SU-DHL-6 (cell line): ENCODE measurements around the gene UBE2E1.
A peak's percentile ranks its signal among the peaks of the same experiment; 100 is the strongest.

ENCODE experiments used
- H2AFZ ChIP-seq: fragments of 200-600 bp; sonication (generic); 2 replicates; pipeline ENCODE4 v1.6.1; 2014; ENCODE audit warnings: low read depth, mild to moderate bottlenecking, moderate library complexity, mixed read lengths, antibody characterized with exemption, low read length; ENCODE audit not compliant: severe bottlenecking
- H3F3A ChIP-seq: fragments of 200-600 bp; shearing (Covaris generic); 2 replicates; pipeline ENCODE4 v1.6.0; 2016; ENCODE audit warnings: antibody characterized with exemption, mild to moderate bottlenecking; ENCODE audit not compliant: insufficient read depth
- H3K27ac ChIP-seq: fragments of 200-600 bp; sonication (generic); 2 replicates; pipeline ENCODE4 v1.5.1; 2016; ENCODE audit warnings: low read depth, mild to moderate bottlenecking, low read length, moderate library complexity, mixed read lengths
- H3K27me3 ChIP-seq: fragments of 200-600 bp; sonication (generic), shearing (Covaris generic); 2 replicates; pipeline ENCODE4 v1.6.0; 2014; ENCODE audit warnings: mild to moderate bottlenecking, low read length
- H3K36me3 ChIP-seq: fragments of 200-600 bp; sonication (generic); 2 replicates; pipeline ENCODE4 v1.6.1; 2014; ENCODE audit warnings: mild to moderate bottlenecking, low read length, mixed read lengths
- H3K4me2 ChIP-seq: fragments of 300-600, 200-600 bp; shearing (Covaris generic), sonication (generic); 2 replicates; pipeline ENCODE4 v1.6.0; 2014; ENCODE audit warnings: low read length, low read depth, mild to moderate bottlenecking; ENCODE audit not compliant: poor library complexity, severe bottlenecking
- H3K4me3 ChIP-seq: fragments of 200-600 bp; sonication (generic); 2 replicates; pipeline ENCODE4 v1.5.1; 2014; ENCODE audit warnings: antibody characterized with exemption, low read length, mild to moderate bottlenecking, mixed read lengths; ENCODE audit not compliant: insufficient read depth, poor library complexity, severe bottlenecking
- H3K79me2 ChIP-seq: fragments of 200-600 bp; sonication (generic); 2 replicates; pipeline ENCODE4 v1.6.1; 2014; ENCODE audit warnings: mild to moderate bottlenecking, low read length, moderate library complexity; ENCODE audit not compliant: insufficient read depth
- H3K9ac ChIP-seq: fragments of 200-600 bp; sonication (generic); 2 replicates; pipeline ENCODE4 v1.7.0; 2014; ENCODE audit warnings: mild to moderate bottlenecking, low read length
- H3K9me2 ChIP-seq: fragments of 200-600 bp; sonication (generic); replicated peaks from 2 replicates; pipeline ENCODE4 v1.6.1; 2014; ENCODE audit warnings: low read length; ENCODE audit not compliant: insufficient read depth
- H3K9me3 ChIP-seq: fragments of 200-600 bp; sonication (generic); 2 replicates; pipeline ENCODE4 v1.6.1; 2014; ENCODE audit warnings: low read length, mixed read lengths; ENCODE audit not compliant: insufficient read depth
- H4K20me1 ChIP-seq: fragments of 200-600 bp; sonication (generic); 2 replicates; pipeline ENCODE4 v1.6.1; 2014; ENCODE audit warnings: low read depth, mild to moderate bottlenecking, antibody characterized with exemption, low read length, moderate library complexity, mixed read lengths
- EZH2phosphoT487 ChIP-seq: fragments of 200-600 bp; sonication (generic), shearing (Covaris generic); conservative IDR thresholded peaks from 2 replicates; pipeline ENCODE4 v1.6.1; 2018; ENCODE audit warnings: mild to moderate bottlenecking, antibody characterized with exemption, low read length, moderate library complexity, mixed read lengths
- TF ChIP-seq, protein P1 (sequence below): fragments of 200-600 bp; sonication (generic); IDR thresholded peaks from one replicate; pipeline ENCODE4 v1.5.1; 2017; ENCODE audit warnings: antibody characterized with exemption, mild to moderate bottlenecking, low read length, moderate library complexity; ENCODE audit not compliant: insufficient read depth, poor library complexity, severe bottlenecking

UBE2E1 gene

DNA sequence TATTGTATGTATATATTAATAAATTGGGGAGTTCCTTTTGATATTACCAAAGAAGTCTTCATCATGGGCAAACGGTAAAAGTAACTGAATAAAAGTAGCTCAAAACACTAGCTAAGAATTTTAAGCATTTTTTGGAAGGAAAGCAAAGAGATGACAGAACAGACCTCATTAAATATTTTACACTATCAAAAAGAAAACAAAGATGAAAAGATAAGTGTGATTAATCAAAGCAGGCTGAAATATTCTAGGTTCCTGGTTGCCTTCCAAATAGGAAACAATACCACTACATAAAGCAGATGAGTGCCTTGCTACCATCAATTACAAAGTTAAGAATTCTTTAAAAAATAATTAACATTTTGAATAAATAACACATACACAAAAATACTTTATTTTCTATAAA lies 107.4 kb downstream of the UBE2E1 start:
- H3K4me2 ChIP-seq = no peak overlapping the region
- peaks cover 12% of the 10 kb centered on the region for H3K79me2 ChIP-seq
- TF ChIP-seq, protein P1, sequence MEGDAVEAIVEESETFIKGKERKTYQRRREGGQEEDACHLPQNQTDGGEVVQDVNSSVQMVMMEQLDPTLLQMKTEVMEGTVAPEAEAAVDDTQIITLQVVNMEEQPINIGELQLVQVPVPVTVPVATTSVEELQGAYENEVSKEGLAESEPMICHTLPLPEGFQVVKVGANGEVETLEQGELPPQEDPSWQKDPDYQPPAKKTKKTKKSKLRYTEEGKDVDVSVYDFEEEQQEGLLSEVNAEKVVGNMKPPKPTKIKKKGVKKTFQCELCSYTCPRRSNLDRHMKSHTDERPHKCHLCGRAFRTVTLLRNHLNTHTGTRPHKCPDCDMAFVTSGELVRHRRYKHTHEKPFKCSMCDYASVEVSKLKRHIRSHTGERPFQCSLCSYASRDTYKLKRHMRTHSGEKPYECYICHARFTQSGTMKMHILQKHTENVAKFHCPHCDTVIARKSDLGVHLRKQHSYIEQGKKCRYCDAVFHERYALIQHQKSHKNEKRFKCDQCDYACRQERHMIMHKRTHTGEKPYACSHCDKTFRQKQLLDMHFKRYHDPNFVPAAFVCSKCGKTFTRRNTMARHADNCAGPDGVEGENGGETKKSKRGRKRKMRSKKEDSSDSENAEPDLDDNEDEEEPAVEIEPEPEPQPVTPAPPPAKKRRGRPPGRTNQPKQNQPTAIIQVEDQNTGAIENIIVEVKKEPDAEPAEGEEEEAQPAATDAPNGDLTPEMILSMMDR = no peak
- TF ChIP-seq EZH2phosphoT487 = no peak

DNA sequence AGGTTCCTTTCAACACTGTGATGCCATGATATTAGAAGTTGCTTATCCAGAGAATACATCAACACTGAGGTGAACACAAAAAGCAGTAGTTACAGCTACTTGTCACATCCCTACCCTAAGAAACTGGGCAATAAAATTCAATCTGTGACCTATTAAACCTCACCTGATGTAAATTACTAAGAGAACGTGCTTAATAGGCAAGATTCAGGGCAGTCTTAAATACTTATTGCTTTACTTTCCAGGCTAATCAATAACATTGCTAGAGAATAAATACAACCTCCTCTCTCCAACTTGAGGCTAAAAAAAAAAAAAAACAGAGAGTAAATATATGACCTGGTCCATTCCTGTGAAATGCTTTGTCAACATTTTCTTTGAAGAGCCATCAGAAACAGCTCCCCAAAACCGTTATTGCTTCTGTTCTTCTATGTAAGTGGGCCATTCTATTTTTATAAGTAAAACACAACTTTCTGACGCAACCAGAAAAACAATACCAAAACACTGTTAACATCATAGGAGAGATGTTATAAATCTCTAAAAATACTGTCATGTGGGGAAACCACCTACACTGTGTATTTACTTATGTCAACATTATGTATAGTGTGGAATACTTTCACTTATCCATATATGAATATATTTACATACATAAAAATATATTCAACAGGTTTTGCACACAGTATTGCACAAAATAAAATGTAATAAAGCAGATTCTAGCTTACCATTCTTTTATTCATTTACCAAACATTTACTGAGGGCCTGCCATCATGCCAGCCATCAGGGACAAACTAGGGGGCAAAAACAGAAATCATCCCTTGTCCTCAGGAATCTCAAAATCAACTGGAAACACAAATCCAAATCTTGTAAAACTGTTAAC lies 108.4 kb downstream of the UBE2E1 start:
- no peak overlapping the region for H3K4me3 ChIP-seq
- peaks cover 21% of the 10 kb centered on the region for H3K79me2 ChIP-seq
- H3K4me2 ChIP-seq = peak overlapping the region; percentile 3
- peaks cover 15% of the 10 kb centered on the region for H3K36me3 ChIP-seq
- no peaks in the 10 kb centered on the region for H3K9me3 ChIP-seq
- H3K27ac ChIP-seq = no peak overlapping the region
- H2AFZ ChIP-seq = no peak overlapping the region
- H4K20me1 ChIP-seq = peaks cover 13% of the 10 kb centered on the region
- H3F3A ChIP-seq = peaks cover 28% of the 10 kb centered on the region
- TF ChIP-seq, protein P1 = no peak
- no peak for TF ChIP-seq EZH2phosphoT487
- H3K9ac ChIP-seq = no peak overlapping the region
- no peaks in the 10 kb centered on the region for H3K9me2 ChIP-seq
- no peaks in the 10 kb centered on the region for H3K27me3 ChIP-seq

More for the DNA sequence above, 107.4 kb downstream of the UBE2E1 start:
- Histone ChIP-seq H3K9me2 (no peaks in the 10 kb centered on the region), H3K27ac (no peak overlapping the region), H2AFZ (no peak overlapping the region), H3F3A (peaks cover 19% of the 10 kb centered on the region), H3K27me3 (no peaks in the 10 kb centered on the region), H3K36me3 (peaks cover 6% of the 10 kb centered on the region), H3K9ac (no peak overlapping the region), H3K4me3 (no peak overlapping the region), H3K9me3 (no peaks in the 10 kb centered on the region), H4K20me1 (peaks cover 4% of the 10 kb centered on the region)

DNA sequence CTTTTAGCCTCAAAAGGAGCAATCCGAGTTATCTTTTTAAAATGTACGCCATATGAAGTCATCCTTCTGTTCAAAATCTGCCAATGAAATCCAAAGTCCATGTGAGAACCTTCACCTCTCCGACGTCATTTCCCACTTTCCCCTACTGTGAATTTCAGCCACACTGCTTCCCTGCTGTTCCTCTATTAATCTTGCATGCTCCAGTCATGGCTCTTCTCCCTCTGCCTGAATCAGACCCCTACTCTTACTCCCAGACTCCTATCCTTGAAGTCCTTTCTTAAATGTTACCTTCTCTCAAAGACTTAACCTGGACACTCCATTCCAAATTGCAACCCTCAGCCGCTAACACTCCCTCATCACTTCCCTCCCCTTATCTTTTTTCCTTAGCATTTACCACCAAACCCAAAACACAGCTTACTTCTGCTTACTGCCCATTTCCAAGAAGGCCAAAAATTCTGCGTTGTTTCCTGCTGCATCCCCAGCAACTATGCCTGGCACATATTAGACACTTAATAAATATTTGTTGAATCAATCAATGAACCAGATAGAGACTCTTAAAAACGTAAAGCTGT lies 109.9 kb downstream of the UBE2E1 start:
- no peaks in the 10 kb centered on the region for H3K9me2 ChIP-seq
- no peak overlapping the region for H3K27ac ChIP-seq
- H3K4me2 ChIP-seq = peak overlapping the region; percentile 84
- H3F3A ChIP-seq = peaks cover 40% of the 10 kb centered on the region
- no peaks in the 10 kb centered on the region for H3K27me3 ChIP-seq
- H3K9ac ChIP-seq = peak overlapping the region; percentile 83
- H2AFZ ChIP-seq = no peak overlapping the region
- H3K4me3 ChIP-seq = peak overlapping the region; percentile 97
- peaks cover 26% of the 10 kb centered on the region for H3K36me3 ChIP-seq
- H4K20me1 ChIP-seq = peaks cover 21% of the 10 kb centered on the region
- TF ChIP-seq EZH2phosphoT487 = no peak
- TF ChIP-seq, protein P1 = no peak
- no peaks in the 10 kb centered on the region for H3K9me3 ChIP-seq
- H3K79me2 ChIP-seq = peaks cover 22% of the 10 kb centered on the region
